ENCODE results near the gene ERVFRD-1. TPM values are rescaled to one million over a fixed set of nuclear protein-coding genes. Genes with fewer than 3 reads are reported as not detected.

The ERVFRD-1 gene
- total and polyA plus RNA-seq, 2 of the 13 experiments (the other 11 are each of a cell fraction or from before 2014, with no cell fraction given): not detected

GRCh38 chr6:11144393-11144851, 32.9 kb upstream of the ERVFRD-1 start (continued):
- TF ChIP-seq DZIP1 (CRISPR knock-in tag; IDR thresholded peaks at IDR 0.05) (no peak), SALL2 (CRISPR knock-in tag; IDR thresholded peaks at IDR 0.05) (no peak), FOXO1 (CRISPR knock-in tag; IDR thresholded peaks at IDR 0.05) (peak; percentile 35; the same call in 1 of the 2 replicates), ZMYM2 (CRISPR knock-in tag; IDR thresholded peaks at IDR 0.05) (no peak), ZNF605 (CRISPR knock-in tag; IDR thresholded peaks at IDR 0.05) (0 out of 2 replicates have a peak, but pooled peaks have one; percentile 58), HMGA1 (CRISPR knock-in tag; conservative IDR thresholded peaks at IDR 0.05) (no peak), ZMYM3 (CRISPR knock-in tag; IDR thresholded peaks at IDR 0.05) (no peak), TCF7 (IDR thresholded peaks at IDR 0.05; ENCODE audit: low read depth) (no peak), ZNF646 (CRISPR knock-in tag; IDR thresholded peaks at IDR 0.05) (no peak), GATAD2A (CRISPR knock-in tag; IDR thresholded peaks at IDR 0.05) (peak; percentile 63), USF2 (IDR thresholded peaks at IDR 0.05; ENCODE audit: low read depth, low read length) (no peak), USF2 (CRISPR knock-in tag; IDR thresholded peaks at IDR 0.05; ENCODE audit: borderline replicate concordance) (no peak), ISL2 (CRISPR knock-in tag; IDR thresholded peaks at IDR 0.05) (no peak), PAF1 (CRISPR knock-in tag; IDR thresholded peaks at IDR 0.05) (no peak), NCOA2 (CRISPR knock-in tag; IDR thresholded peaks at IDR 0.05) (0 out of 2 replicates have a peak, but pooled peaks have one; percentile 30), HHEX (CRISPR knock-in tag; IDR thresholded peaks at IDR 0.05) (no peak), ZNF326 (CRISPR knock-in tag; IDR thresholded peaks at IDR 0.05; ENCODE audit: borderline replicate concordance) (no peak), KDM2A (CRISPR knock-in tag; IDR thresholded peaks at IDR 0.05; ENCODE audit: borderline replicate concordance, low read depth) (0 out of 2 replicates have a peak, but pooled peaks have one; percentile 40), SRSF4 (IDR thresholded peaks at IDR 0.05; ENCODE audit: low read depth, low read length, poor library complexity, severe bottlenecking) (no peak), AHR (CRISPR knock-in tag; IDR thresholded peaks at IDR 0.05) (0 out of 2 replicates have a peak, but pooled peaks have one; percentile 39)

Measured in HepG2 (cell line).